K562 (cell line): Measurements from ENCODE around the gene LMOD1. TPM values are rescaled to one million over a fixed set of nuclear protein-coding genes. Genes with fewer than 3 reads are reported as not detected.

Source experiments
- HDAC2 ChIP-seq: fragments of 450-650 bp; IDR thresholded peaks from 2 replicates; pipeline ENCODE4 v1.6.1; 2016; ENCODE audit warnings: mild to moderate bottlenecking
- HEY1 ChIP-seq: fragments of 250-450 bp; sonication (Bioruptor Pico); IDR thresholded peaks from 2 replicates; pipeline ENCODE4 v1.5.0; 2020; ENCODE audit warnings: mild to moderate bottlenecking, moderate library complexity, borderline replicate concordance
- NFIC ChIP-seq: fragments of 450-650 bp; IDR thresholded peaks from 2 replicates; pipeline ENCODE4 v1.6.1; 2017; ENCODE audit warnings: mild to moderate bottlenecking, inconsistent platforms
- SAFB2 ChIP-seq: fragments of 200-400 bp; formaldehyde crosslinking; IDR thresholded peaks from 2 replicates; pipeline ENCODE4 v1.6.1; 2018; ENCODE audit warnings: borderline replicate concordance, low read length, low read depth, moderate library complexity; ENCODE audit not compliant: severe bottlenecking
- SOX6 ChIP-seq: fragments of 450-650 bp; IDR thresholded peaks from 2 replicates; pipeline ENCODE4 v1.6.1; 2014; ENCODE audit warnings: mild to moderate bottlenecking
- SREBF2 ChIP-seq: sonication (generic); formaldehyde crosslinking; IDR thresholded peaks from 2 replicates; pipeline ENCODE4 v1.4.0; 2020; ENCODE audit warnings: mild to moderate bottlenecking, missing genetic modification reagents
- TRIM28 ChIP-seq: fragments of 450-650 bp; IDR thresholded peaks from 2 replicates; pipeline ENCODE4 v1.6.1; 2017
- ZKSCAN8 ChIP-seq: fragments of 200-800 bp; sonication (Bioruptor generic); IDR thresholded peaks from 2 replicates; pipeline ENCODE4 v1.6.1; 2016; ENCODE audit warnings: missing genetic modification characterization, missing compliant biosample characterization
- ZNF311 ChIP-seq: fragments of 250-450 bp; sonication (Bioruptor Pico); IDR thresholded peaks from 2 replicates; pipeline ENCODE4 v1.4.0; 2020; ENCODE audit warnings: mild to moderate bottlenecking, moderate library complexity
- ZZZ3 ChIP-seq: fragments of 450-650 bp; IDR thresholded peaks from 2 replicates; pipeline ENCODE4 v1.6.1; 2016; ENCODE audit warnings: antibody characterized with exemption, mild to moderate bottlenecking, moderate library complexity
- polyA plus RNA-seq, 8 experiments: library from polyadenylated mRNA; depleted of rRNA in 4 of 8; stranded (reverse) in 5 of 8; unstranded in 3 of 8; fragments of >200 nt; fragmentation: Nextera tagmentation in 2 of 8; fragmentation: Illumina TruSeq in 1 of 8; extraction: Ambion mirVana in 2 of 8; extraction: Trizol in 1 of 8; gene quantifications; 2 replicates each; pipeline versions ENCODE4 v1.2.1 to v1.2.3, GENCODE V29; 2011 to 2014; ENCODE audit warnings: inconsistent platforms in 1 of 8, missing spikeins in 1 of 8
- total RNA-seq, 7 experiments: library from RNA; depleted of rRNA in 6 of 7; stranded (reverse); fragments of >200 nt in 6 of 7; fragmentation: Illumina TruSeq in 2 of 7; extraction: Trizol in 2 of 7; gene quantifications; 2 replicates each; pipeline versions ENCODE4 v1.2.1 to v1.2.3, GENCODE V29; 2011 to 2021; ENCODE audit warnings: low replicate concordance in 1 of 7
- TF ChIP-seq, protein P1 (sequence below), 2 experiments: fragments of 450-650 bp; IDR thresholded peaks; 2 replicates each; pipeline ENCODE4 v1.6.1; 2016; ENCODE audit warnings: mild to moderate bottlenecking in 2 of 2, borderline replicate concordance in 1 of 2, low read depth in 1 of 2, moderate library complexity in 1 of 2
- TF ChIP-seq, protein P2 (sequence below): fragments of 450-650 bp; formaldehyde crosslinking; IDR thresholded peaks from 2 replicates; pipeline ENCODE4 v1.4.0; 2020; ENCODE audit warnings: mild to moderate bottlenecking, moderate library complexity
- TF ChIP-seq, protein P3 (sequence below): fragments of 250-450 bp; sonication (Bioruptor Pico); IDR thresholded peaks from 2 replicates; pipeline ENCODE4 v1.5.0; 2020; ENCODE audit warnings: mild to moderate bottlenecking, borderline replicate concordance
- TF ChIP-seq, protein P4 (sequence below): fragments of 450-650 bp; formaldehyde crosslinking; conservative IDR thresholded peaks from 2 replicates; pipeline ENCODE4 v1.4.0; 2022; ENCODE audit warnings: mild to moderate bottlenecking, missing genetic modification characterization

Gene LMOD1
- total and polyA plus RNA-seq, 9 of the 15 experiments (the other 6 are each of a cell fraction or from before 2014, with no cell fraction given), result 0.03 to 0.54 (median 0.38) TPM; not detected in 1

DNA sequence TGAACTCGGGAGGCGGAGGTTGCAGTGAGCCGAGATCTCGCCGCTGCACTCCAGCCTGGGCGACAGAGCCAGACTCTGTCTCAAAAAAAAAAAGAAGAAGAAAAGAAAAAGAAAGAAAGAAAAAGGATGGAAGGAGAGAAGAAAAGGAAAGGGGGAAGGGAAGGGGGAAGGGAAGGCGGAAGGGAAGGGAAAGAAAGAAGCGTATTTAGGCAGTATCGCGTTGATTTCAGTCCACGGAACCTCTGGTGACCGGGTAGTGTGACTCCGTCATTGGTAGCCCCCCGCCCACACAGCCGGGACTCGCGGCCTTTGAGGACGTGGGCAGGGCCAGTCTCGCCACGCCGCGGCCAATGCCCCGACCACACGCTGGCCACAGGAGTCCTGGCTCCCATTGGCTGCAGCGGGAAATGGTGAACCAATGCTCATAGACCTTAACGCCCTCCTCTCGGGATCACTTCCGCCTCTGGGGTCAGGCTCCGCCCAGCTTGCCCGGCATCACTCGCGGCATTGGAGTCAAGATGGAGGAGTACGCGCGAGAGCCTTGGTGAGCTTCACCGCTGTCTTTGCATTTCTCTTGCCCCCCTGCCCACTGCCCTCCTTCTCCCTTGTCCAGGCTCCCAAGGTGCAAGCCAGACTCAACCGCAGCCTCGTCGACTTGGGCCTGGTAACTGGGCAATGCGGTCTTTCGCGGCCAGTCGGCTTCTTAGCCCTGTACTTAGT is 8.8 kb upstream of the LMOD1 start, which contains the start of gene TIMM17A (continued):
- TF ChIP-seq, protein P1, sequence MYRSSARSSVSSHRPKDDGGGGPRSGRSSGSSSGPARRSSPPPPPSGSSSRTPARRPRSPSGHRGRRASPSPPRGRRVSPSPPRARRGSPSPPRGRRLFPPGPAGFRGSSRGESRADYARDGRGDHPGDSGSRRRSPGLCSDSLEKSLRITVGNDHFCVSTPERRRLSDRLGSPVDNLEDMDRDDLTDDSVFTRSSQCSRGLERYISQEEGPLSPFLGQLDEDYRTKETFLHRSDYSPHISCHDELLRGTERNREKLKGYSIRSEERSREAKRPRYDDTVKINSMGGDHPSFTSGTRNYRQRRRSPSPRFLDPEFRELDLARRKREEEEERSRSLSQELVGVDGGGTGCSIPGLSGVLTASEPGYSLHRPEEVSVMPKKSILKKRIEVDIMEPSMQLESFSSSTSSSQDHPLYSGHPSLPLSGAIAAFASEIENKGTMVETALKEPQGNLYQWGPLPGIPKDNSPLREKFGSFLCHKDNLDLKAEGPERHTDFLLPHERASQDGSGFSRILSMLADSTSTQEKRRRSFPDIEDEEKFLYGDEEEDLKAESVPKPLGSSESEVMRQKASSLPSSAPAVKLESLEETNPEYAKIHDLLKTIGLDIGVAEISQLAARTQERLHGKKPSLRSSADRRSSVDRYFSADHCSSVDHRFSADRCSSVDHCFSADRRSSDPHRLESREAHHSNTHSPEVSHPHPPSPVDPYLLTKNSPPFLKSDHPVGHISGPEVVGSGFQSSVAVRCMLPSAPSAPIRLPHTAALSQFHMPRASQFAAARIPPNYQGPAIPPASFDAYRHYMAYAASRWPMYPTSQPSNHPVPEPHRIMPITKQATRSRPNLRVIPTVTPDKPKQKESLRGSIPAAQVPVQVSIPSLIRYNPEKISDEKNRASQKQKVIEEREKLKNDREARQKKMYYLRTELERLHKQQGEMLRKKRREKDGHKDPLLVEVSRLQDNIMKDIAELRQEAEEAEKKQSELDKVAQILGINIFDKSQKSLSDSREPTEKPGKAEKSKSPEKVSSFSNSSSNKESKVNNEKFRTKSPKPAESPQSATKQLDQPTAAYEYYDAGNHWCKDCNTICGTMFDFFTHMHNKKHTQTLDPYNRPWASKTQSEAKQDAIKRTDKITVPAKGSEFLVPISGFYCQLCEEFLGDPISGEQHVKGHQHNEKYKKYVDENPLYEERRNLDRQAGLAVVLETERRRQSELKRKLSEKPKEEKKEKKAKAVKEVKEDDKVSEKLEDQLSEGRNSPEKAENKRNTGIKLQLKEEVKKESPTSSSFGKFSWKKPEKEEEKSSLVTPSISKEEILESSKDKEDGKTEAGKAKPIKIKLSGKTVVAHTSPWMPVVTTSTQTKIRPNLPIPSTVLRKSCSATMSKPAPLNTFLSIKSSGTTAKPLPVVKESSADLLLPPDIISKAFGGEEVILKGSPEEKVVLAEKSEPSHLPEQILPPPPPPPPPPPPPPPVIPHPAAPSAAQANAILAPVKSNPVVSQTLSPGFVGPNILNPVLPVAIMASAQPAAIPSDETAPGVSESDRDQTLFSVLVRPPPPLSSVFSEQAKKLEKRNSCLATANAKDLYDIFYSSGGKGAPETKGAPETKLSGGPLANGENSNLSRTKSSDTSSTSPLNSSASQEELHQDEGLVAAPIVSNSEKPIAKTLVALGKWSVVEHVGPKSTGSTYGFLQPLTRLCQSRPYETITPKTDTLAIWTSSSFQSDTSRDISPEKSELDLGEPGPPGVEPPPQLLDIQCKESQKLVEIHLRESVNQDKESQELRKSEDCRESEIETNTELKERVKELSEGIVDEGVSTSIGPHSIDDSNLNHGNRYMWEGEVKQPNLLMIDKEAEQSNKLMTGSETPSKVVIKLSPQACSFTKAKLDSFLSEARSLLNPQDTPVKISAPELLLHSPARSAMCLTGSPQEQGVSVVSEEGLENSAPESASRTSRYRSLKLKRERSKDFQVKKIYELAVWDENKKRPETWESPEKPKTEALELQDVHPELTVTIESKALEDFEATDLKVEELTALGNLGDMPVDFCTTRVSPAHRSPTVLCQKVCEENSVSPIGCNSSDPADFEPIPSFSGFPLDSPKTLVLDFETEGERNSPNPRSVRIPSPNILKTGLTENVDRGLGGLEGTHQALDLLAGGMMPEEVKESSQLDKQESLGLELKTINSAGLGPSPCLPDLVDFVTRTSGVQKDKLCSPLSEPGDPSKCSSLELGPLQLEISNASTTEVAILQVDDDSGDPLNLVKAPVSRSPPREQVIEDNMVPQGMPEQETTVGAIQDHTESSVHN (IDR thresholded peaks at IDR 0.05; ENCODE audit: borderline replicate concordance in 1 of 2, low read depth in 1 of 2), result peak in 1 of 2 experiments; percentile 73; a peak in 2 of 4 replicates
- TF ChIP-seq NFIC, result peak; percentile 72
- peak; percentile 93 for TF ChIP-seq HDAC2
- TF ChIP-seq, protein P2, sequence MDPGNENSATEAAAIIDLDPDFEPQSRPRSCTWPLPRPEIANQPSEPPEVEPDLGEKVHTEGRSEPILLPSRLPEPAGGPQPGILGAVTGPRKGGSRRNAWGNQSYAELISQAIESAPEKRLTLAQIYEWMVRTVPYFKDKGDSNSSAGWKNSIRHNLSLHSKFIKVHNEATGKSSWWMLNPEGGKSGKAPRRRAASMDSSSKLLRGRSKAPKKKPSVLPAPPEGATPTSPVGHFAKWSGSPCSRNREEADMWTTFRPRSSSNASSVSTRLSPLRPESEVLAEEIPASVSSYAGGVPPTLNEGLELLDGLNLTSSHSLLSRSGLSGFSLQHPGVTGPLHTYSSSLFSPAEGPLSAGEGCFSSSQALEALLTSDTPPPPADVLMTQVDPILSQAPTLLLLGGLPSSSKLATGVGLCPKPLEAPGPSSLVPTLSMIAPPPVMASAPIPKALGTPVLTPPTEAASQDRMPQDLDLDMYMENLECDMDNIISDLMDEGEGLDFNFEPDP (CRISPR knock-in tag), result no peak
- no peak; the same call in 1 of the 2 replicates for TF ChIP-seq SOX6
- no peak for TF ChIP-seq SREBF2
- TF ChIP-seq, protein P3, sequence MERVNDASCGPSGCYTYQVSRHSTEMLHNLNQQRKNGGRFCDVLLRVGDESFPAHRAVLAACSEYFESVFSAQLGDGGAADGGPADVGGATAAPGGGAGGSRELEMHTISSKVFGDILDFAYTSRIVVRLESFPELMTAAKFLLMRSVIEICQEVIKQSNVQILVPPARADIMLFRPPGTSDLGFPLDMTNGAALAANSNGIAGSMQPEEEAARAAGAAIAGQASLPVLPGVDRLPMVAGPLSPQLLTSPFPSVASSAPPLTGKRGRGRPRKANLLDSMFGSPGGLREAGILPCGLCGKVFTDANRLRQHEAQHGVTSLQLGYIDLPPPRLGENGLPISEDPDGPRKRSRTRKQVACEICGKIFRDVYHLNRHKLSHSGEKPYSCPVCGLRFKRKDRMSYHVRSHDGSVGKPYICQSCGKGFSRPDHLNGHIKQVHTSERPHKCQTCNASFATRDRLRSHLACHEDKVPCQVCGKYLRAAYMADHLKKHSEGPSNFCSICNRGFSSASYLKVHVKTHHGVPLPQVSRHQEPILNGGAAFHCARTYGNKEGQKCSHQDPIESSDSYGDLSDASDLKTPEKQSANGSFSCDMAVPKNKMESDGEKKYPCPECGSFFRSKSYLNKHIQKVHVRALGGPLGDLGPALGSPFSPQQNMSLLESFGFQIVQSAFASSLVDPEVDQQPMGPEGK (CRISPR knock-in tag), result no peak
- no peak for TF ChIP-seq ZKSCAN8 (CRISPR knock-in tag)
- TF ChIP-seq TRIM28, result peak; percentile 87; the same call in 1 of the 2 replicates
- TF ChIP-seq SAFB2, result no peak
- no peak for TF ChIP-seq ZNF311
- no peak for TF ChIP-seq ZZZ3
- TF ChIP-seq HEY1 (CRISPR knock-in tag), result 0 out of 2 replicates have a peak, but pooled peaks have one; percentile 48
- TF ChIP-seq, protein P4, sequence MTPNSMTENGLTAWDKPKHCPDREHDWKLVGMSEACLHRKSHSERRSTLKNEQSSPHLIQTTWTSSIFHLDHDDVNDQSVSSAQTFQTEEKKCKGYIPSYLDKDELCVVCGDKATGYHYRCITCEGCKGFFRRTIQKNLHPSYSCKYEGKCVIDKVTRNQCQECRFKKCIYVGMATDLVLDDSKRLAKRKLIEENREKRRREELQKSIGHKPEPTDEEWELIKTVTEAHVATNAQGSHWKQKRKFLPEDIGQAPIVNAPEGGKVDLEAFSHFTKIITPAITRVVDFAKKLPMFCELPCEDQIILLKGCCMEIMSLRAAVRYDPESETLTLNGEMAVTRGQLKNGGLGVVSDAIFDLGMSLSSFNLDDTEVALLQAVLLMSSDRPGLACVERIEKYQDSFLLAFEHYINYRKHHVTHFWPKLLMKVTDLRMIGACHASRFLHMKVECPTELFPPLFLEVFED (CRISPR knock-in tag), result peak; percentile 97
